SK-N-SH (cell line): ENCODE data around the gene CACNA2D1. TPM values are rescaled to one million over a fixed set of nuclear protein-coding genes. Genes with fewer than 3 reads are reported as not detected.

Source experiments
- CTCF ChIA-PET: fragments of 300-600, 350-600 bp; formaldehyde crosslinking; extraction: SDS; loops from one replicate; lab custom pipeline; 2021; lab: Yijun Ruan, JAX
- POLR2A ChIA-PET: fragments of 350-600 bp; sonication (Branson Sonifier 250); formaldehyde crosslinking; extraction: SDS; loops from one replicate; lab custom pipeline; 2020; ENCODE audit warnings: antibody characterized with exemption, inconsistent platforms; lab: Yijun Ruan, JAX
- DNase-seq: peaks from one replicate; pipeline ENCODE4 v3.0.0; 2012
- H2AFZ ChIP-seq: fragments of 200-600 bp; sonication (generic); 2 replicates; pipeline ENCODE4 v1.8.1; 2016; ENCODE audit warnings: antibody characterized with exemption, mild to moderate bottlenecking, low read depth
- H3F3A ChIP-seq: fragments of 200-600 bp; sonication (generic); replicated peaks from 2 replicates; pipeline ENCODE3; 2016; ENCODE audit warnings: antibody characterized with exemption, mild to moderate bottlenecking; ENCODE audit not compliant: insufficient read depth
- H3K27ac ChIP-seq, 2 experiments: fragments of 200-500 bp in 1 of 2; fragments of 200-600 bp in 1 of 2; sonication (Bioruptor generic) in 1 of 2; sonication (generic), shearing (Covaris generic) in 1 of 2; 2 replicates each; pipeline versions ENCODE4 v1.5.1 to v1.6.1; 2014 to 2016; ENCODE audit warnings: low read depth in 2 of 2, inconsistent platforms in 1 of 2, low read length in 1 of 2, mild to moderate bottlenecking in 1 of 2, mixed read lengths in 1 of 2
- H3K27me3 ChIP-seq: fragments of 200-600 bp; sonication (generic), shearing (Covaris generic); 2 replicates; pipeline ENCODE4 v1.6.1; 2016; ENCODE audit warnings: mixed run types; ENCODE audit not compliant: insufficient read depth
- H3K36me3 ChIP-seq, 2 experiments: fragments of 200-500 bp in 1 of 2; fragments of 200-600 bp in 1 of 2; sonication (Bioruptor generic) in 1 of 2; sonication (generic) in 1 of 2; replicated peaks in 1 of 2; 2 replicates each; pipeline versions ENCODE3 to v1.5.1; 2014 to 2016; ENCODE audit warnings: low read length in 1 of 2, mild to moderate bottlenecking in 1 of 2; ENCODE audit not compliant: insufficient read depth in 2 of 2, control insufficient read depth in 1 of 2
- H3K4me1 ChIP-seq, 2 experiments: fragments of 200-500 bp in 1 of 2; fragments of 200-600 bp in 1 of 2; sonication (Bioruptor generic) in 1 of 2; sonication (generic), shearing (Covaris generic) in 1 of 2; 2 replicates each; pipeline versions ENCODE4 v1.5.1 to v1.6.1; 2014 to 2016; ENCODE audit warnings: low read depth in 1 of 2, low read length in 1 of 2, mixed run types in 1 of 2; ENCODE audit not compliant: insufficient read depth in 2 of 2, control insufficient read depth in 1 of 2
- H3K4me2 ChIP-seq: fragments of 200-600 bp; sonication (generic), shearing (Covaris generic); 2 replicates; pipeline ENCODE4 v1.6.1; 2017; ENCODE audit warnings: mixed run types
- H3K4me3 ChIP-seq, 2 experiments: fragments of 200-500 bp in 1 of 2; fragments of 200-600 bp in 1 of 2; sonication (Bioruptor generic) in 1 of 2; sonication (generic), shearing (Covaris generic) in 1 of 2; 2 replicates each; pipeline versions ENCODE4 v1.5.1 to v1.8.1; 2014 to 2016; ENCODE audit warnings: low read depth in 2 of 2, inconsistent platforms in 1 of 2, low read length in 1 of 2, mild to moderate bottlenecking in 1 of 2, mixed read lengths in 1 of 2, moderate library complexity in 1 of 2
- H3K79me2 ChIP-seq: fragments of 200-600 bp; sonication (generic); 2 replicates; pipeline ENCODE4 v1.8.1; 2017; ENCODE audit warnings: mild to moderate bottlenecking; ENCODE audit not compliant: insufficient read depth
- H3K9ac ChIP-seq: fragments of 200-600 bp; sonication (generic); 2 replicates; pipeline ENCODE4 v1.6.1; 2017; ENCODE audit warnings: mixed run types
- H3K9me2 ChIP-seq: fragments of 200-600 bp; sonication (generic); 2 replicates; pipeline ENCODE4 v1.6.1; 2017; ENCODE audit warnings: mixed run types
- H3K9me3 ChIP-seq: fragments of 200-600 bp; sonication (generic); 2 replicates; pipeline ENCODE4 v1.6.1; 2017; ENCODE audit warnings: mixed run types, mild to moderate bottlenecking, moderate library complexity
- H4K20me1 ChIP-seq: fragments of 200-600 bp; sonication (generic); 2 replicates; pipeline ENCODE4 v1.6.1; 2017; ENCODE audit warnings: mild to moderate bottlenecking, mixed run types; ENCODE audit not compliant: insufficient read depth
- CHD2 ChIP-seq: fragments of 150-350 bp; IDR thresholded peaks from 2 replicates; pipeline ENCODE4 v1.6.1; 2018; ENCODE audit warnings: low read length; ENCODE audit not compliant: partially characterized antibody
- FOSL2 ChIP-seq: IDR thresholded peaks from 2 replicates; pipeline ENCODE4 v1.4.0; 2012; ENCODE audit warnings: low read depth, mild to moderate bottlenecking, moderate library complexity, borderline replicate concordance
- FOXM1 ChIP-seq: IDR thresholded peaks from 2 replicates; pipeline ENCODE4 v1.4.0; 2012; ENCODE audit warnings: low read depth, mild to moderate bottlenecking
- MXI1 ChIP-seq: IDR thresholded peaks from 2 replicates; pipeline ENCODE4 v1.6.1; 2012; ENCODE audit warnings: mild to moderate bottlenecking, low read depth, low read length, improper control_type of control experiment
- NFIC ChIP-seq: IDR thresholded peaks from 2 replicates; pipeline ENCODE4 v1.4.0; 2012; ENCODE audit warnings: borderline replicate concordance
- POLR2AphosphoS5 ChIP-seq: IDR thresholded peaks from 2 replicates; pipeline ENCODE4 v1.6.1; 2012; ENCODE audit warnings: low read depth, low read length
- RAD21 ChIP-seq: IDR thresholded peaks from 2 replicates; pipeline ENCODE4 v1.6.1; 2012; ENCODE audit warnings: mild to moderate bottlenecking, low read length
- RCOR1 ChIP-seq: fragments of 150-350 bp; IDR thresholded peaks from 2 replicates; pipeline ENCODE4 v1.6.1; 2017; ENCODE audit warnings: antibody characterized with exemption, low read length
- RFX5 ChIP-seq: IDR thresholded peaks from 2 replicates; pipeline ENCODE4 v1.6.1; 2012; ENCODE audit warnings: mild to moderate bottlenecking, improper control_type of control experiment, low read length
- RXRA ChIP-seq: IDR thresholded peaks from 2 replicates; pipeline ENCODE4 v1.4.0; 2012; ENCODE audit warnings: low read depth, mild to moderate bottlenecking, borderline replicate concordance
- SIN3A ChIP-seq: IDR thresholded peaks from 2 replicates; pipeline ENCODE4 v1.6.1; 2012; ENCODE audit warnings: low read depth, mild to moderate bottlenecking, low read length, moderate library complexity, borderline replicate concordance
- SMC3 ChIP-seq: IDR thresholded peaks from 2 replicates; pipeline ENCODE4 v1.6.1; 2012; ENCODE audit warnings: low read depth, low read length, improper control_type of control experiment
- YY1 ChIP-seq: IDR thresholded peaks from 2 replicates; pipeline ENCODE4 v1.4.0; 2012; ENCODE audit warnings: low read depth, mild to moderate bottlenecking
- polyA plus RNA-seq, 3 experiments: library from polyadenylated mRNA; depleted of rRNA; stranded (reverse); fragments of >200 nt; gene quantifications; 2 replicates each; pipeline ENCODE4 v1.2.3, GENCODE V29; 2012
- TF ChIP-seq, protein P1 (sequence below): IDR thresholded peaks from 2 replicates; pipeline ENCODE4 v1.4.0; 2012; ENCODE audit warnings: low read depth, borderline replicate concordance
- TF ChIP-seq, protein P2 (sequence below): IDR thresholded peaks from 2 replicates; pipeline ENCODE4 v1.6.1; 2012; ENCODE audit warnings: mild to moderate bottlenecking, low read depth, low read length, moderate library complexity
- TF ChIP-seq, protein P3 (sequence below): IDR thresholded peaks from 2 replicates; pipeline ENCODE4 v1.4.0; 2012; ENCODE audit warnings: low read depth, borderline replicate concordance
- TF ChIP-seq, protein P4 (sequence below): fragments of 150-350 bp; IDR thresholded peaks from 2 replicates; pipeline ENCODE4 v1.6.1; 2017; ENCODE audit warnings: antibody characterized with exemption, low read length, low read depth, borderline replicate concordance
- TF ChIP-seq, protein P5 (sequence below): fragments of 200-600 bp; sonication (generic); IDR thresholded peaks from 2 replicates; pipeline ENCODE4 v1.6.1; 2017; ENCODE audit warnings: antibody characterized with exemption, mild to moderate bottlenecking, moderate library complexity

The CACNA2D1 gene
- polyA plus RNA-seq, 1 of the 3 experiments (the other 2 are of a cell fraction): 3.4 TPM

DNA sequence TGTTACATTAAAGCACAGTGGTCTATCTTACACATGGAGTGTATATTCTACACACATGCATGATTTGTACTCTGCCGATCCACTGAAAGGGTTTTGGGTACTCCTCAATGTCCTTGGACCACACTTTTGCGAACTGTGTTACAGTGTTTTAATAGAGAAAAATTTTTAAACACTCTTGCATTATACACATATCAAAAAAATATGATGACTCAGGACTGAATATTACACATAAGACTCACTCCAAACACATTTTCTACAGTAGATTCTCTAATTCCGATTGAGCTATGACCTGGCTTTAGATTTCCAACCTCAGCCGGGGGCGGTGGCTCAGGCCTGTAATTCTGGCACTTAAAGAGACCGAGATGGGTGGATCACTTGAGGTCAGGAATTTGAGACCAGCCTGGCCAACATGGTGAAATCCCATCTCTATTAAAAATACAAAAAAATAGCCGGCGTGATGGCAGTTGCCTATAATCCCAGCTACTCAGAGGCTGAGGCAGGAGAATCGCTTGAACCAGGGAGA, 222.4 kb downstream of the CACNA2D1 start (continued):
- TF ChIP-seq RAD21 (no peak), SMC3 (no peak), MXI1 (no peak)

DNA sequence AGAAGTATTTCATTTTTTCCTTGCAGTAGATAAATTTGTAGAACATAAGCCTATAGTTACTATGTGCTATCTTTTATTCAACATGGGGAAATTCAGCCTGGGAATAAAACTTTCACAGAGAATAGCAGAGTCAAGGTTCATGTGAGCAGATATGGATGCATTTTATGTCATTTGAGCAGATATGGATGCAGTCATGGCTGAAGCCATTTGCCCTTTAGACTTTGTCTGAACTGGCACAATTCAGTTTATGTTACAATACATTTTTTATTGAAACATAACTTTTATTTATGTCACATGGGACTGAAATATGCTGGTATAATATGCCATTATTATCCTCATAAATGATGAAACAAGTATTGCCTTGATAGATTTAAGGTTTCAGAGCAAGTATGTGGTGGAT, 231.1 kb downstream of the CACNA2D1 start:
- Histone ChIP-seq H3K79me2 (no peaks in the 10 kb centered on the region), H3K27me3 (no peaks in the 10 kb centered on the region), H3K9ac (no peak overlapping the region), H2AFZ (no peak overlapping the region), H3K36me3 (peaks cover 0 to 7% of the 10 kb centered on the region in 2 experiments), H3F3A (no peaks in the 10 kb centered on the region), H3K27ac (no peak overlapping the region), H3K4me1 (no peaks in the 10 kb centered on the region), H4K20me1 (no peaks in the 10 kb centered on the region), H3K9me3 (peaks cover 6% of the 10 kb centered on the region; the same call in 1 of the 2 replicates), H3K9me2 (0 out of 2 replicates have a peak, but pooled peaks cover 4% of the 10 kb centered on the region), H3K4me3 (no peak overlapping the region), H3K4me2 (no peak overlapping the region)
- ChIA-PET POLR2A (no interaction called here), CTCF (no interaction called here)
- no peak for DNase-seq
- TF ChIP-seq FOSL2: no peak
- TF ChIP-seq, protein P1, sequence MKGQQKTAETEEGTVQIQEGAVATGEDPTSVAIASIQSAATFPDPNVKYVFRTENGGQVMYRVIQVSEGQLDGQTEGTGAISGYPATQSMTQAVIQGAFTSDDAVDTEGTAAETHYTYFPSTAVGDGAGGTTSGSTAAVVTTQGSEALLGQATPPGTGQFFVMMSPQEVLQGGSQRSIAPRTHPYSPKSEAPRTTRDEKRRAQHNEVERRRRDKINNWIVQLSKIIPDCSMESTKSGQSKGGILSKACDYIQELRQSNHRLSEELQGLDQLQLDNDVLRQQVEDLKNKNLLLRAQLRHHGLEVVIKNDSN: no peak
- TF ChIP-seq, protein P2, sequence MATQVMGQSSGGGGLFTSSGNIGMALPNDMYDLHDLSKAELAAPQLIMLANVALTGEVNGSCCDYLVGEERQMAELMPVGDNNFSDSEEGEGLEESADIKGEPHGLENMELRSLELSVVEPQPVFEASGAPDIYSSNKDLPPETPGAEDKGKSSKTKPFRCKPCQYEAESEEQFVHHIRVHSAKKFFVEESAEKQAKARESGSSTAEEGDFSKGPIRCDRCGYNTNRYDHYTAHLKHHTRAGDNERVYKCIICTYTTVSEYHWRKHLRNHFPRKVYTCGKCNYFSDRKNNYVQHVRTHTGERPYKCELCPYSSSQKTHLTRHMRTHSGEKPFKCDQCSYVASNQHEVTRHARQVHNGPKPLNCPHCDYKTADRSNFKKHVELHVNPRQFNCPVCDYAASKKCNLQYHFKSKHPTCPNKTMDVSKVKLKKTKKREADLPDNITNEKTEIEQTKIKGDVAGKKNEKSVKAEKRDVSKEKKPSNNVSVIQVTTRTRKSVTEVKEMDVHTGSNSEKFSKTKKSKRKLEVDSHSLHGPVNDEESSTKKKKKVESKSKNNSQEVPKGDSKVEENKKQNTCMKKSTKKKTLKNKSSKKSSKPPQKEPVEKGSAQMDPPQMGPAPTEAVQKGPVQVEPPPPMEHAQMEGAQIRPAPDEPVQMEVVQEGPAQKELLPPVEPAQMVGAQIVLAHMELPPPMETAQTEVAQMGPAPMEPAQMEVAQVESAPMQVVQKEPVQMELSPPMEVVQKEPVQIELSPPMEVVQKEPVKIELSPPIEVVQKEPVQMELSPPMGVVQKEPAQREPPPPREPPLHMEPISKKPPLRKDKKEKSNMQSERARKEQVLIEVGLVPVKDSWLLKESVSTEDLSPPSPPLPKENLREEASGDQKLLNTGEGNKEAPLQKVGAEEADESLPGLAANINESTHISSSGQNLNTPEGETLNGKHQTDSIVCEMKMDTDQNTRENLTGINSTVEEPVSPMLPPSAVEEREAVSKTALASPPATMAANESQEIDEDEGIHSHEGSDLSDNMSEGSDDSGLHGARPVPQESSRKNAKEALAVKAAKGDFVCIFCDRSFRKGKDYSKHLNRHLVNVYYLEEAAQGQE: no peak
- no peak for TF ChIP-seq SMC3
- TF ChIP-seq FOXM1: no peak
- TF ChIP-seq RXRA: no peak
- no peak for TF ChIP-seq RFX5
- TF ChIP-seq CHD2: no peak
- no peak for TF ChIP-seq RCOR1
- TF ChIP-seq POLR2AphosphoS5: no peak
- no peak for TF ChIP-seq YY1
- no peak for TF ChIP-seq SIN3A
- no peak for TF ChIP-seq NFIC
- TF ChIP-seq, protein P3, sequence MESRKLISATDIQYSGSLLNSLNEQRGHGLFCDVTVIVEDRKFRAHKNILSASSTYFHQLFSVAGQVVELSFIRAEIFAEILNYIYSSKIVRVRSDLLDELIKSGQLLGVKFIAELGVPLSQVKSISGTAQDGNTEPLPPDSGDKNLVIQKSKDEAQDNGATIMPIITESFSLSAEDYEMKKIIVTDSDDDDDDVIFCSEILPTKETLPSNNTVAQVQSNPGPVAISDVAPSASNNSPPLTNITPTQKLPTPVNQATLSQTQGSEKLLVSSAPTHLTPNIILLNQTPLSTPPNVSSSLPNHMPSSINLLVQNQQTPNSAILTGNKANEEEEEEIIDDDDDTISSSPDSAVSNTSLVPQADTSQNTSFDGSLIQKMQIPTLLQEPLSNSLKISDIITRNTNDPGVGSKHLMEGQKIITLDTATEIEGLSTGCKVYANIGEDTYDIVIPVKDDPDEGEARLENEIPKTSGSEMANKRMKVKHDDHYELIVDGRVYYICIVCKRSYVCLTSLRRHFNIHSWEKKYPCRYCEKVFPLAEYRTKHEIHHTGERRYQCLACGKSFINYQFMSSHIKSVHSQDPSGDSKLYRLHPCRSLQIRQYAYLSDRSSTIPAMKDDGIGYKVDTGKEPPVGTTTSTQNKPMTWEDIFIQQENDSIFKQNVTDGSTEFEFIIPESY: no peak
- TF ChIP-seq, protein P4, sequence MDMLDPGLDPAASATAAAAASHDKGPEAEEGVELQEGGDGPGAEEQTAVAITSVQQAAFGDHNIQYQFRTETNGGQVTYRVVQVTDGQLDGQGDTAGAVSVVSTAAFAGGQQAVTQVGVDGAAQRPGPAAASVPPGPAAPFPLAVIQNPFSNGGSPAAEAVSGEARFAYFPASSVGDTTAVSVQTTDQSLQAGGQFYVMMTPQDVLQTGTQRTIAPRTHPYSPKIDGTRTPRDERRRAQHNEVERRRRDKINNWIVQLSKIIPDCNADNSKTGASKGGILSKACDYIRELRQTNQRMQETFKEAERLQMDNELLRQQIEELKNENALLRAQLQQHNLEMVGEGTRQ: no peak
- TF ChIP-seq, protein P5, sequence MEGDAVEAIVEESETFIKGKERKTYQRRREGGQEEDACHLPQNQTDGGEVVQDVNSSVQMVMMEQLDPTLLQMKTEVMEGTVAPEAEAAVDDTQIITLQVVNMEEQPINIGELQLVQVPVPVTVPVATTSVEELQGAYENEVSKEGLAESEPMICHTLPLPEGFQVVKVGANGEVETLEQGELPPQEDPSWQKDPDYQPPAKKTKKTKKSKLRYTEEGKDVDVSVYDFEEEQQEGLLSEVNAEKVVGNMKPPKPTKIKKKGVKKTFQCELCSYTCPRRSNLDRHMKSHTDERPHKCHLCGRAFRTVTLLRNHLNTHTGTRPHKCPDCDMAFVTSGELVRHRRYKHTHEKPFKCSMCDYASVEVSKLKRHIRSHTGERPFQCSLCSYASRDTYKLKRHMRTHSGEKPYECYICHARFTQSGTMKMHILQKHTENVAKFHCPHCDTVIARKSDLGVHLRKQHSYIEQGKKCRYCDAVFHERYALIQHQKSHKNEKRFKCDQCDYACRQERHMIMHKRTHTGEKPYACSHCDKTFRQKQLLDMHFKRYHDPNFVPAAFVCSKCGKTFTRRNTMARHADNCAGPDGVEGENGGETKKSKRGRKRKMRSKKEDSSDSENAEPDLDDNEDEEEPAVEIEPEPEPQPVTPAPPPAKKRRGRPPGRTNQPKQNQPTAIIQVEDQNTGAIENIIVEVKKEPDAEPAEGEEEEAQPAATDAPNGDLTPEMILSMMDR: no peak
- no peak for TF ChIP-seq RAD21
